ENCODE measurements around the gene ADAMTS18. TPM values are rescaled to one million over a fixed set of nuclear protein-coding genes. Genes with fewer than 3 reads are reported as not detected.

Gene ADAMTS18
- total and polyA plus RNA-seq, 2 of the 8 experiments (the other 6 are each of a cell fraction or from before 2014, with no cell fraction given): 0.05 to 0.19 TPM

- TF ChIP-seq ATF2 (IDR thresholded peaks at IDR 0.05; ENCODE audit: low read length) (no peak), POLR2AphosphoS5 (IDR thresholded peaks at IDR 0.05; ENCODE audit: low read depth, low read length) (no peak), RFX5 (IDR thresholded peaks at IDR 0.05; ENCODE audit: borderline replicate concordance, low read depth, low read length) (no peak)
Observed at GRCh38 chr16:77459534-77460254, 24.9 kb upstream of the ADAMTS18 start (continued).

All from H1 (cell line).